ENCODE results near the gene MAN1C1. TPM values are rescaled to one million over a fixed set of nuclear protein-coding genes. Genes with fewer than 3 reads are reported as not detected.

Gene MAN1C1
- total RNA-seq, 1 experiment from 2014 or later = 0.11 TPM

DNA sequence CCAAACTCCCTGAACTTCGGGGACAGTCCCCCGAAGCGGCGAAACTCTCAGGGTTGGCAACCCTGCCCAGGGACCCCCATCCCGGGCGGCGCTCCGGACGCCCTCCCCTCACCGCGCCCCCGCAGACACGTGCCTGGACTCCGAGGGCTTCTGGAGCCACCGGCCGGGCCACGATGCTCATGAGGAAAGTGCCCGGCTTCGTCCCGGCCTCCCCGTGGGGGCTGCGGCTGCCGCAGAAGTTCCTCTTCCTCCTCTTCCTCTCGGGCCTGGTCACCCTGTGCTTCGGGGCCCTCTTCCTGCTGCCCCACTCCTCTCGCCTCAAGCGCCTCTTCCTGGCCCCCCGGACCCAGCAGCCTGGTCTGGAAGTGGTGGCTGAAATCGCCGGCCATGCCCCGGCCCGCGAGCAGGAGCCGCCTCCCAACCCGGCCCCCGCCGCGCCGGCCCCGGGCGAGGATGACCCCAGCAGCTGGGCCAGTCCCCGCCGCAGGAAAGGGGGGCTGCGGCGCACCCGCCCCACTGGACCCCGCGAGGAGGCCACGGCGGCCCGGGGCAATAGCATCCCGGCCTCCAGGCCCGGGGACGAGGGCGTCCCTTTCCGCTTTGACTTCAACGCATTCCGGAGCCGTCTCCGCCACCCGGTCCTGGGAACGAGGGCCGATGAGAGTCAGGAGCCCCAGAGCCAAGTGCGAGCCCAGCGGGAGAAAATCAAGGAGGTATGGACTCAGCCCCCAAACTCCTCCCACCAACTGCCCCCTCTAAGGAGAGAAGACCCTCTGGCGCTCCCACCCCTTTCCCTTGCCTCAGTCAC lies 1.2 kb downstream of the MAN1C1 start:
- BruUV-seq (replicated peaks) = no TSS peak
- H3K27me3 ChIP-seq (ENCODE audit: low read length) = peaks cover 7% of the 10 kb centered on the region; the same call in 1 of the 2 replicates

DNA sequence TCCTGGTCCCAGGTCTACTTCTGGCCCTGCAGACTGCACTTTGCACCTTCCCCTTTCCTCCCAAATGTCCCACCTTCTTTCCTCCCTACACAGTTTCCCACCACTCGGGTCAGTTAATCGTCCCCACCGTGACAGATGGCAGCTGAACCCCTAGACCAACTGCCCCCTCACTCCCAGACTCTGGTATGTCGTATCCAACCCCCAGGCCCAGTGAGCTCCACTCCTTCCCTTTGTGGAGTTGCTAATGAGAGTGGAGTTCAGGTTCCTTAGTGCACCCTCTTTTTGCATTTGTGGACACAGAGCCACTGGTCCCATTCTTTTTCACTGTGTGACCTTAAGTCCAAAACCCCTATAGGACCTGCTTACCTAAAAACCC lies 1.8 kb downstream of the MAN1C1 start:
- ChIA-PET CTCF (no interaction called here), POLR2A (ENCODE audit: unreplicated experiment) (interaction anchor here (0.5 kb wide), 1 partner anchor 65 kb away, joined by 4 read pairs; no protein-coding TSS in a partner anchor)
- H3K27ac ChIP-seq (ENCODE audit: low read length) = no peak overlapping the region
- H4K20me1 ChIP-seq (ENCODE audit: low read length) = no peaks in the 10 kb centered on the region
- no peaks in the 10 kb centered on the region for H3K79me2 ChIP-seq (ENCODE audit: low read length)
- ATAC-seq (no peak), DNase-seq (no peak)
- H3K9me2 ChIP-seq (replicated peaks; ENCODE audit: low read length) = no peaks in the 10 kb centered on the region
- no peaks in the 10 kb centered on the region for H3F3A ChIP-seq (ENCODE audit: low read length, unreplicated experiment)
- BruUV-seq (replicated peaks) = no TSS peak
- peaks cover 17% of the 10 kb centered on the region for H3K4me1 ChIP-seq (ENCODE audit: insufficient read depth, low read length)
- no peak overlapping the region for H3K4me2 ChIP-seq (ENCODE audit: low read length)
- no peaks in the 10 kb centered on the region for H3K9me3 ChIP-seq (ENCODE audit: low read length)
- no peak overlapping the region for H3K9ac ChIP-seq (ENCODE audit: low read length)
- H3K4me3 ChIP-seq (ENCODE audit: low read length) = no peak overlapping the region
- no peak overlapping the region for H2AFZ ChIP-seq (ENCODE audit: low read length)
- H3K27me3 ChIP-seq (ENCODE audit: low read length) = peaks cover 7% of the 10 kb centered on the region; the same call in 1 of the 2 replicates
- intact Hi-C loops (cut with micrococcal nuclease) = no loop called here
- no peaks in the 10 kb centered on the region for H3K36me3 ChIP-seq (ENCODE audit: low read depth, low read length)
- TF ChIP-seq EZH2 (IDR thresholded peaks at IDR 0.05; ENCODE audit: low read length, unreplicated experiment) = no peak
- no peak for TF ChIP-seq EZH2phosphoT487 (IDR thresholded peaks at IDR 0.05; ENCODE audit: borderline replicate concordance, low read length)
- TF ChIP-seq, protein P1, sequence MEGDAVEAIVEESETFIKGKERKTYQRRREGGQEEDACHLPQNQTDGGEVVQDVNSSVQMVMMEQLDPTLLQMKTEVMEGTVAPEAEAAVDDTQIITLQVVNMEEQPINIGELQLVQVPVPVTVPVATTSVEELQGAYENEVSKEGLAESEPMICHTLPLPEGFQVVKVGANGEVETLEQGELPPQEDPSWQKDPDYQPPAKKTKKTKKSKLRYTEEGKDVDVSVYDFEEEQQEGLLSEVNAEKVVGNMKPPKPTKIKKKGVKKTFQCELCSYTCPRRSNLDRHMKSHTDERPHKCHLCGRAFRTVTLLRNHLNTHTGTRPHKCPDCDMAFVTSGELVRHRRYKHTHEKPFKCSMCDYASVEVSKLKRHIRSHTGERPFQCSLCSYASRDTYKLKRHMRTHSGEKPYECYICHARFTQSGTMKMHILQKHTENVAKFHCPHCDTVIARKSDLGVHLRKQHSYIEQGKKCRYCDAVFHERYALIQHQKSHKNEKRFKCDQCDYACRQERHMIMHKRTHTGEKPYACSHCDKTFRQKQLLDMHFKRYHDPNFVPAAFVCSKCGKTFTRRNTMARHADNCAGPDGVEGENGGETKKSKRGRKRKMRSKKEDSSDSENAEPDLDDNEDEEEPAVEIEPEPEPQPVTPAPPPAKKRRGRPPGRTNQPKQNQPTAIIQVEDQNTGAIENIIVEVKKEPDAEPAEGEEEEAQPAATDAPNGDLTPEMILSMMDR (conservative IDR thresholded peaks at IDR 0.05; ENCODE audit: low read depth, low read length) = no peak

More for the DNA sequence above, 1.2 kb downstream of the MAN1C1 start:
- no peaks in the 10 kb centered on the region for H3K36me3 ChIP-seq (ENCODE audit: low read depth, low read length)
- no peaks in the 10 kb centered on the region for H4K20me1 ChIP-seq (ENCODE audit: low read length)
- no peaks in the 10 kb centered on the region for H3K79me2 ChIP-seq (ENCODE audit: low read length)
- peak overlapping the region; percentile 51; the same call in 1 of the 2 replicates for H3K4me3 ChIP-seq (ENCODE audit: low read length)
- 0 out of 2 replicates have a peak overlapping the region, but pooled peaks have one; percentile 40 for H2AFZ ChIP-seq (ENCODE audit: low read length)
- no peaks in the 10 kb centered on the region for H3K9me3 ChIP-seq (ENCODE audit: low read length)
- DNase-seq = no peak
- H3K9ac ChIP-seq (ENCODE audit: low read length) = no peak overlapping the region
- TF ChIP-seq EZH2 (IDR thresholded peaks at IDR 0.05; ENCODE audit: low read length, unreplicated experiment) (no peak), EZH2phosphoT487 (IDR thresholded peaks at IDR 0.05; ENCODE audit: borderline replicate concordance, low read length) (no peak)
- intact Hi-C loops (cut with micrococcal nuclease) = no loop called here
- no peaks in the 10 kb centered on the region for H3K9me2 ChIP-seq (replicated peaks; ENCODE audit: low read length)
- H3K4me2 ChIP-seq (ENCODE audit: low read length) = peak overlapping the region; percentile 81
- CTCF ChIA-PET = no interaction called here
- H3F3A ChIP-seq (ENCODE audit: low read length, unreplicated experiment) = no peaks in the 10 kb centered on the region
- H3K27ac ChIP-seq (ENCODE audit: low read length) = no peak overlapping the region
- POLR2A ChIA-PET (ENCODE audit: unreplicated experiment) = interaction anchor here (0.5 kb wide), 1 partner anchor 65 kb away, joined by 4 read pairs; no protein-coding TSS in a partner anchor
- H3K4me1 ChIP-seq (ENCODE audit: insufficient read depth, low read length) = peaks cover 17% of the 10 kb centered on the region
- no peak for ATAC-seq

DNA sequence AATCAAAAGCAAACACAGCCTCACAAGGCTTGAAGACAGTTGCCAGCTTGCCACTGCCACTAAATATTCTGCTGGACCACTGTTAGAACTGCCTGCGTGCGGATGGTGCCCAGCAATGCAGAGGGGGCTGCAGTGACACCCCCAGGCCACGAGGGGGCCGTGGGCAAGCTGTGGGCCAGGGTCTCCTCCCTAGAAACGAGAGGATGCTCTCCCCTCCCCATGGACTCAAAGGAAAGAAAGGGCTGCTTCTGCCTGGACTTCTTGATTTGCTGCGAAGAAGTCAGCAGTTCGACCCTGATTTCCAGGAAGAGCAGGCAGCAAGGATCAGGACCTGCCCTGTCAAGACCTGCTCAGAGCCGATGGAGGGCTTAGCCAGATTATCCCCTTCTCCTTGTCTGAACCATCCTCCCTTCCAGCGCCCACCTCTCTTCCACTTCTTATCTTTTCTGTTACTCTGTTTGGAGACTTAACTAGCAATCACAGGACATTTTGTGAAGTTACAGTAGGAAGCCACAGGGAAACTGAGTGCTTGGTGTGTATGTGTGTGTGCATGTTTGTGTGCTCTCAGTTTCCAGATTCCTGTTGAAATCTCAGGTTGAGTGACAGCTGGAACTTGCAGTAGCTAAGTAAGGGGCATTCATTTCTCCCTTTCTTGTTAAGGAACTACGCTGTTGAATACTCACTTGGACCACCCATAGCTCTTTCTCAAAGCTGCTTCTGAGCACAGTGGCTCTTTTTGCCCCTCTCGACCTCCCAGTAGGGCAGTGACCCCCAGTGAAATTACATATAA lies 2.7 kb downstream of the MAN1C1 start:
- no peak overlapping the region for H2AFZ ChIP-seq (ENCODE audit: low read length)
- ChIA-PET CTCF (interaction anchor here (0.7 kb wide), 2 partner anchors 11 to 179 kb away, joined by 3 read pairs; no protein-coding TSS in a partner anchor), POLR2A (ENCODE audit: unreplicated experiment) (no interaction called here)
- H3K9me3 ChIP-seq (ENCODE audit: low read length) = no peaks in the 10 kb centered on the region
- DNase-seq = peak; percentile 19
- H3K9ac ChIP-seq (ENCODE audit: low read length) = no peak overlapping the region
- TF ChIP-seq, protein P1 (conservative IDR thresholded peaks at IDR 0.05; ENCODE audit: low read depth, low read length) = peak; percentile 73
- TF ChIP-seq EZH2phosphoT487 (IDR thresholded peaks at IDR 0.05; ENCODE audit: borderline replicate concordance, low read length) = no peak
- H3K27ac ChIP-seq (ENCODE audit: low read length) = no peak overlapping the region
- H3K79me2 ChIP-seq (ENCODE audit: low read length) = no peaks in the 10 kb centered on the region
- no peaks in the 10 kb centered on the region for H3K9me2 ChIP-seq (replicated peaks; ENCODE audit: low read length)
- no peaks in the 10 kb centered on the region for H4K20me1 ChIP-seq (ENCODE audit: low read length)
- ATAC-seq = no peak
- H3K36me3 ChIP-seq (ENCODE audit: low read depth, low read length) = no peaks in the 10 kb centered on the region
- H3K4me1 ChIP-seq (ENCODE audit: insufficient read depth, low read length) = peaks cover 17% of the 10 kb centered on the region
- no peak overlapping the region for H3K4me3 ChIP-seq (ENCODE audit: low read length)
- H3F3A ChIP-seq (ENCODE audit: low read length, unreplicated experiment) = no peaks in the 10 kb centered on the region
- BruUV-seq (replicated peaks) = no TSS peak
- intact Hi-C loops (cut with micrococcal nuclease) = no loop called here
- no peak overlapping the region for H3K4me2 ChIP-seq (ENCODE audit: low read length)
- peaks cover 7% of the 10 kb centered on the region; the same call in 1 of the 2 replicates for H3K27me3 ChIP-seq (ENCODE audit: low read length)
